HG03139 (cell line): ENCODE measurements around the gene ZFYVE26.

ENCODE experiments used
- ATAC-seq: cut with Tn5 transposase; IDR thresholded peaks from one replicate; pipeline ENCODE4 v1.9.1; 2021; ENCODE audit not compliant: unreplicated experiment

The ZFYVE26 gene

GRCh38 chr14:67817750-67818438 lies 1.5 kb upstream of the ZFYVE26 start:
- ATAC-seq, result no peak

- no peak for ATAC-seq
Observed at GRCh38 chr14:67815573-67816225, 691 bp downstream of the ZFYVE26 start.

- no peak for ATAC-seq
Observed at GRCh38 chr14:67814821-67815220, 1.6 kb downstream of the ZFYVE26 start.

GRCh38 chr14:67806246-67806645 lies 10.1 kb downstream of the ZFYVE26 start:
- no peak for ATAC-seq

GRCh38 chr14:67800743-67801142 lies 15.6 kb downstream of the ZFYVE26 start:
- ATAC-seq, result no peak

- no peak for ATAC-seq
Observed at GRCh38 chr14:67798731-67799130, 17.7 kb downstream of the ZFYVE26 start.

GRCh38 chr14:67787673-67788072 lies 28.7 kb downstream of the ZFYVE26 start:
- no peak for ATAC-seq

GRCh38 chr14:67785270-67786109 lies 30.9 kb downstream of the ZFYVE26 start:
- ATAC-seq, result no peak

GRCh38 chr14:67784244-67784823 lies 32.1 kb downstream of the ZFYVE26 start:
- no peak for ATAC-seq

- no peak for ATAC-seq
Observed at GRCh38 chr14:67782090-67782489, 34.3 kb downstream of the ZFYVE26 start.

GRCh38 chr14:67778792-67779191 lies 37.6 kb downstream of the ZFYVE26 start:
- ATAC-seq, result no peak

- ATAC-seq, result no peak
Observed at GRCh38 chr14:67776653-67777322, 39.6 kb downstream of the ZFYVE26 start.

- ATAC-seq, result no peak
Observed at GRCh38 chr14:67773844-67774377, 42.5 kb downstream of the ZFYVE26 start.

- no peak for ATAC-seq
Observed at GRCh38 chr14:67768219-67768618, 48.2 kb downstream of the ZFYVE26 start.

GRCh38 chr14:67766035-67766680 lies 50.2 kb downstream of the ZFYVE26 start:
- no peak for ATAC-seq

GRCh38 chr14:67765192-67765834 lies 51.1 kb downstream of the ZFYVE26 start:
- ATAC-seq, result no peak

- ATAC-seq, result no peak
Observed at GRCh38 chr14:67764496-67764895, 51.9 kb downstream of the ZFYVE26 start.

- no peak for ATAC-seq
Observed at GRCh38 chr14:67763158-67763822, 53.1 kb downstream of the ZFYVE26 start.

- ATAC-seq, result no peak
Observed at GRCh38 chr14:67762051-67762450, 54.3 kb downstream of the ZFYVE26 start.
